GM23338 (cell line): ENCODE data around the gene TRIM37. TPM values are rescaled to one million over a fixed set of nuclear protein-coding genes. Genes with fewer than 3 reads are reported as not detected.

ENCODE experiments used
- ATAC-seq: fragments of 200-7000 bp; cut with Tn5 transposase; 3 replicates; pipeline ENCODE4 v1.9.1; 2020
- DNase-seq: peaks from one replicate; pipeline ENCODE4 v3.0.0-alpha.2; 2015; ENCODE audit warnings: low spot score
- H2AFZ ChIP-seq: fragments of 200-600 bp; sonication (generic); 2 replicates; pipeline ENCODE4 v1.8.0; 2016; ENCODE audit warnings: antibody characterized with exemption, mild to moderate bottlenecking, moderate library complexity
- H3F3A ChIP-seq: fragments of 200-600 bp; sonication (generic); replicated peaks from 2 replicates; pipeline ENCODE4 v1.8.0; 2017; ENCODE audit warnings: antibody characterized with exemption, mixed run types, low read depth
- H3K27ac ChIP-seq: fragments of 200-600 bp; sonication (generic); 2 replicates; pipeline ENCODE4 v1.6.1; 2016; ENCODE audit warnings: low read depth
- H3K27me3 ChIP-seq: fragments of 200-600 bp; sonication (generic); 2 replicates; pipeline ENCODE4 v1.8.0; 2016; ENCODE audit warnings: mild to moderate bottlenecking, mixed run types, moderate library complexity; ENCODE audit not compliant: insufficient read depth
- H3K36me3 ChIP-seq: fragments of 200-600 bp; sonication (generic); 2 replicates; pipeline ENCODE4 v1.8.0; 2016; ENCODE audit warnings: mild to moderate bottlenecking; ENCODE audit not compliant: insufficient read depth
- H3K4me1 ChIP-seq: fragments of 200-600 bp; sonication (generic); 2 replicates; pipeline ENCODE4 v1.8.0; 2016; ENCODE audit warnings: mild to moderate bottlenecking, moderate library complexity; ENCODE audit not compliant: insufficient read depth
- H3K4me2 ChIP-seq: fragments of 200-600 bp; sonication (generic); 2 replicates; pipeline ENCODE4 v1.7.1; 2017; ENCODE audit warnings: mixed run types
- H3K4me3 ChIP-seq: fragments of 200-600 bp; sonication (generic); 2 replicates; pipeline ENCODE4 v1.6.1; 2016; ENCODE audit warnings: mixed run types
- H3K79me2 ChIP-seq: fragments of 200-600 bp; sonication (generic); replicated peaks from 2 replicates; pipeline ENCODE4 v1.8.0; 2017; ENCODE audit warnings: mild to moderate bottlenecking; ENCODE audit not compliant: insufficient read depth
- H3K9me2 ChIP-seq: fragments of 200-600 bp; sonication (generic); 2 replicates; pipeline ENCODE4 v1.8.0; 2017; ENCODE audit not compliant: insufficient read depth
- H4K20me1 ChIP-seq: fragments of 200-600 bp; sonication (generic); replicated peaks from 2 replicates; pipeline ENCODE4 v1.8.0; 2017; ENCODE audit warnings: mild to moderate bottlenecking; ENCODE audit not compliant: insufficient read depth
- H3K27ac Mint-ChIP-seq: 2 replicates; pipeline ENCODE4 v1.8.0; 2020; ENCODE audit warnings: inconsistent platforms, mild to moderate bottlenecking, moderate library complexity, mixed read lengths
- H3K27me3 Mint-ChIP-seq: 3 replicates; pipeline ENCODE4 v1.8.0; 2022; ENCODE audit warnings: low read depth, mild to moderate bottlenecking, moderate library complexity, mixed read lengths, inconsistent platforms; ENCODE audit not compliant: insufficient read depth, poor library complexity
- H3K36me3 Mint-ChIP-seq: 3 replicates; pipeline ENCODE4 v1.8.0; 2021; ENCODE audit warnings: low read depth, mild to moderate bottlenecking, inconsistent platforms, moderate library complexity, mixed read lengths
- H3K4me1 Mint-ChIP-seq: 3 replicates; pipeline ENCODE4 v1.8.0; 2020; ENCODE audit warnings: mild to moderate bottlenecking, inconsistent platforms, mixed read lengths
- H3K4me3 Mint-ChIP-seq: 3 replicates; pipeline ENCODE4 v1.8.0; 2021; ENCODE audit warnings: moderate library complexity, mild to moderate bottlenecking, inconsistent platforms, mixed read lengths
- H3K9me3 Mint-ChIP-seq: 3 replicates; pipeline ENCODE4 v1.8.0; 2020; ENCODE audit warnings: moderate library complexity, mild to moderate bottlenecking, inconsistent platforms, mixed read lengths
- EZH2phosphoT487 ChIP-seq: fragments of 200-600 bp; sonication (generic); IDR thresholded peaks from one replicate; pipeline ENCODE4 v1.8.1; 2018; ENCODE audit warnings: antibody characterized with exemption; ENCODE audit not compliant: unreplicated experiment
- NANOG ChIP-seq: IDR thresholded peaks from 2 replicates; pipeline ENCODE4 v1.6.1; 2016; ENCODE audit warnings: antibody characterized with exemption, borderline replicate concordance
- polyA plus RNA-seq: library from polyadenylated mRNA; unstranded; fragments of >200 nt; fragmentation: Nextera tagmentation; extraction: Ambion mirVana; gene quantifications from 2 replicates; pipeline ENCODE4 v1.2.1, GENCODE V29; 2016
- total RNA-seq: library from RNA; depleted of rRNA; stranded (reverse); fragments of >200 nt; shearing (Covaris generic); gene quantifications from 2 replicates; pipeline ENCODE4 v1.2.3, GENCODE V29; 2014
- TF ChIP-seq, protein P1 (sequence below): fragments of 250-450 bp; sonication (Bioruptor Pico); IDR thresholded peaks from 2 replicates; pipeline ENCODE4 v1.5.0; 2020; ENCODE audit warnings: mild to moderate bottlenecking, moderate library complexity

Gene TRIM37
- total and polyA plus RNA-seq, 2 experiments from 2014 or later: 61.1 to 71.2 TPM

DNA sequence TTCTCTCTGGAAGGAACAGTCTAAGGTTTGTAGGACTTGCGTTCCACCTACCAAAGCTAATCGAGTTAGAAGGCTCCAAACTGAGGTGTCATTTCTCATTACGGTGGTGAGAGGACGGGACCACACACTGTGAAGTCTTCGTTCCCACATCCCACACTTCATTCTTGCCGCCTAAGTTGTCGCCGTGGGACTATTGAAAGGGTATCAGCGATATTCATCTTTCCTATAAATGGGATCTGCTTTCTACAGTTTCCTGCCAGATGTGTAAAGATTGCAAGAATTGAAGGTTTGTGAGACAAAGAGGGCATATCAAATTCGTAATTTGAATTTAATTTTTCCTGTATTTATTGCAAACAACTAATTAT, 608 bp upstream of the TRIM37 start:
- Mint-ChIP-seq H3K27me3 (peaks cover 12% of the 10 kb centered on the region), H3K4me1 (peaks cover 7% of the 10 kb centered on the region; the same call in 2 of the 3 replicates), H3K4me3 (peak overlapping the region; percentile 97), H3K27ac (peak overlapping the region; percentile 94), H3K36me3 (peaks cover 36% of the 10 kb centered on the region), H3K9me3 (no peaks in the 10 kb centered on the region)
- Histone ChIP-seq H3K4me1 (peaks cover 5% of the 10 kb centered on the region; the same call in 1 of the 2 replicates), H2AFZ (peak overlapping the region; percentile 5; the same call in 1 of the 2 replicates), H3K27ac (peak overlapping the region; percentile 92), H3K27me3 (no peaks in the 10 kb centered on the region), H3K4me2 (peak overlapping the region; percentile 86), H3K9me2 (no peaks in the 10 kb centered on the region), H3F3A (peaks cover 10% of the 10 kb centered on the region), H3K4me3 (peak overlapping the region; percentile 96), H4K20me1 (peaks cover 20% of the 10 kb centered on the region), H3K36me3 (peaks cover 14% of the 10 kb centered on the region), H3K79me2 (peaks cover 38% of the 10 kb centered on the region)
- TF ChIP-seq, protein P1, sequence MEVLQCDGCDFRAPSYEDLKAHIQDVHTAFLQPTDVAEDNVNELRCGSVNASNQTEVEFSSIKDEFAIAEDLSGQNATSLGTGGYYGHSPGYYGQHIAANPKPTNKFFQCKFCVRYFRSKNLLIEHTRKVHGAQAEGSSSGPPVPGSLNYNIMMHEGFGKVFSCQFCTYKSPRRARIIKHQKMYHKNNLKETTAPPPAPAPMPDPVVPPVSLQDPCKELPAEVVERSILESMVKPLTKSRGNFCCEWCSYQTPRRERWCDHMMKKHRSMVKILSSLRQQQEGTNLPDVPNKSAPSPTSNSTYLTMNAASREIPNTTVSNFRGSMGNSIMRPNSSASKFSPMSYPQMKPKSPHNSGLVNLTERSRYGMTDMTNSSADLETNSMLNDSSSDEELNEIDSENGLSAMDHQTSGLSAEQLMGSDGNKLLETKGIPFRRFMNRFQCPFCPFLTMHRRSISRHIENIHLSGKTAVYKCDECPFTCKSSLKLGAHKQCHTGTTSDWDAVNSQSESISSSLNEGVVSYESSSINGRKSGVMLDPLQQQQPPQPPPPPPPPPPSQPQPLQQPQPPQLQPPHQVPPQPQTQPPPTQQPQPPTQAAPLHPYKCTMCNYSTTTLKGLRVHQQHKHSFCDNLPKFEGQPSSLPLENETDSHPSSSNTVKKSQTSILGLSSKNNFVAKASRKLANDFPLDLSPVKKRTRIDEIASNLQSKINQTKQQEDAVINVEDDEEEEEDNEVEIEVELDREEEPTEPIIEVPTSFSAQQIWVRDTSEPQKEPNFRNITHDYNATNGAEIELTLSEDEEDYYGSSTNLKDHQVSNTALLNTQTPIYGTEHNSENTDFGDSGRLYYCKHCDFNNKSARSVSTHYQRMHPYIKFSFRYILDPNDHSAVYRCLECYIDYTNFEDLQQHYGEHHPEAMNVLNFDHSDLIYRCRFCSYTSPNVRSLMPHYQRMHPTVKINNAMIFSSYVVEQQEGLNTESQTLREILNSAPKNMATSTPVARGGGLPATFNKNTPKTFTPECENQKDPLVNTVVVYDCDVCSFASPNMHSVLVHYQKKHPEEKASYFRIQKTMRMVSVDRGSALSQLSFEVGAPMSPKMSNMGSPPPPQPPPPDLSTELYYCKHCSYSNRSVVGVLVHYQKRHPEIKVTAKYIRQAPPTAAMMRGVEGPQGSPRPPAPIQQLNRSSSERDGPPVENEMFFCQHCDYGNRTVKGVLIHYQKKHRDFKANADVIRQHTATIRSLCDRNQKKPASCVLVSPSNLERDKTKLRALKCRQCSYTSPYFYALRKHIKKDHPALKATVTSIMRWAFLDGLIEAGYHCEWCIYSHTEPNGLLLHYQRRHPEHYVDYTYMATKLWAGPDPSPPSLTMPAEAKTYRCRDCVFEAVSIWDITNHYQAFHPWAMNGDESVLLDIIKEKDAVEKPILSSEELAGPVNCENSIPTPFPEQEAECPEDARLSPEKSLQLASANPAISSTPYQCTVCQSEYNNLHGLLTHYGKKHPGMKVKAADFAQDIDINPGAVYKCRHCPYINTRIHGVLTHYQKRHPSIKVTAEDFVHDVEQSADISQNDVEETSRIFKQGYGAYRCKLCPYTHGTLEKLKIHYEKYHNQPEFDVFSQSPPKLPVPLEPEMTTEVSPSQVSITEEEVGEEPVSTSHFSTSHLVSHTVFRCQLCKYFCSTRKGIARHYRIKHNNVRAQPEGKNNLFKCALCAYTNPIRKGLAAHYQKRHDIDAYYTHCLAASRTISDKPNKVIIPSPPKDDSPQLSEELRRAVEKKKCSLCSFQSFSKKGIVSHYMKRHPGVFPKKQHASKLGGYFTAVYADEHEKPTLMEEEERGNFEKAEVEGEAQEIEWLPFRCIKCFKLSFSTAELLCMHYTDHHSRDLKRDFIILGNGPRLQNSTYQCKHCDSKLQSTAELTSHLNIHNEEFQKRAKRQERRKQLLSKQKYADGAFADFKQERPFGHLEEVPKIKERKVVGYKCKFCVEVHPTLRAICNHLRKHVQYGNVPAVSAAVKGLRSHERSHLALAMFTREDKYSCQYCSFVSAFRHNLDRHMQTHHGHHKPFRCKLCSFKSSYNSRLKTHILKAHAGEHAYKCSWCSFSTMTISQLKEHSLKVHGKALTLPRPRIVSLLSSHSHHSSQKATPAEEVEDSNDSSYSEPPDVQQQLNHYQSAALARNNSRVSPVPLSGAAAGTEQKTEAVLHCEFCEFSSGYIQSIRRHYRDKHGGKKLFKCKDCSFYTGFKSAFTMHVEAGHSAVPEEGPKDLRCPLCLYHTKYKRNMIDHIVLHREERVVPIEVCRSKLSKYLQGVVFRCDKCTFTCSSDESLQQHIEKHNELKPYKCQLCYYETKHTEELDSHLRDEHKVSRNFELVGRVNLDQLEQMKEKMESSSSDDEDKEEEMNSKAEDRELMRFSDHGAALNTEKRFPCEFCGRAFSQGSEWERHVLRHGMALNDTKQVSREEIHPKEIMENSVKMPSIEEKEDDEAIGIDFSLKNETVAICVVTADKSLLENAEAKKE (CRISPR knock-in tag): no peak
- TF ChIP-seq NANOG: 0 out of 2 replicates have a peak, but pooled peaks have one; percentile 1
- peak; percentile 12 for ATAC-seq
- no peak for DNase-seq

DNA sequence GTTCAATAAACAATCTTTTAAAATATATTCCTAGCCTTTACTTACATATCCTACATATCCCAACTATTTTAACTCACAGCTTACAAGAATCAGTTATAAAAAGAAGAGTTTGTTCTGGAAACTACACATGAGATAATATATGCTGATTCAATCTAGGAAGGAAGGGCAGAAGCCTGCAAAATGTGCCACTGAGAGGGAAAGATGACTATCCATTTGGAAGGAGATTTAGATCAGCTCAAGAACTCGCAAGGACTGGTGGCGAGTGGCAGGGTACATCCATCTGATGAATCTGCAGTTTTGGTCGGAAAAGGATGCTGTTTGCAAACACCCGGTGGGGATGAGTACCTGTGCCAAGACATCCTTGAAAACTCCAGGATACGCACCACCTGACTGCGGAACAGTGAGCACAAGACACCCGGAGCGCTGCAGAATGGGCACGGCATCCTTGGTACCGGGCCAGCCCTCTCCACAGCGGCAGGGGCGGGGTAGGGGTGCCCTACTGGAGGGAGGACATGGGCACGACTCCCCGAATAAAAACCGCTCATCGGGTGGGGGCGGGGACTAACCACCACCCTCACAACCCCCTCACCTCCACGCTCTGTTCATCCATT, 723 bp downstream of the TRIM37 start:
- no peaks in the 10 kb centered on the region for H3K9me3 Mint-ChIP-seq
- peak overlapping the region; percentile 86 for H2AFZ ChIP-seq
- DNase-seq: peak; percentile 61
- TF ChIP-seq, protein P1 (CRISPR knock-in tag): no peak
- TF ChIP-seq EZH2phosphoT487: no peak

More for the DNA sequence above, 723 bp downstream of the TRIM37 start:
- H3K4me1 ChIP-seq: peaks cover 5% of the 10 kb centered on the region; the same call in 1 of the 2 replicates
- peaks cover 51% of the 10 kb centered on the region for H3K79me2 ChIP-seq
- peak overlapping the region; percentile 96 for H3K4me2 ChIP-seq
- Mint-ChIP-seq H3K4me3 (peak overlapping the region; percentile 97), H3K27ac (peak overlapping the region; percentile 94), H3K4me1 (peaks cover 7% of the 10 kb centered on the region; the same call in 2 of the 3 replicates), H3K27me3 (peaks cover 12% of the 10 kb centered on the region), H3K36me3 (peaks cover 33% of the 10 kb centered on the region)
- H3K4me3 ChIP-seq: peak overlapping the region; percentile 96
- peak; percentile 59 for ATAC-seq
- H3K9me2 ChIP-seq: no peaks in the 10 kb centered on the region
- H3K27me3 ChIP-seq: no peaks in the 10 kb centered on the region
- H3F3A ChIP-seq: peaks cover 10% of the 10 kb centered on the region
- peaks cover 5% of the 10 kb centered on the region for H3K36me3 ChIP-seq
- H4K20me1 ChIP-seq: peaks cover 18% of the 10 kb centered on the region
- peak overlapping the region; percentile 96 for H3K27ac ChIP-seq
